Frontal cortex (tissue), 1 donor: ENCODE measurements around the gene MAP3K13. TPM values are rescaled to one million over a fixed set of nuclear protein-coding genes. Genes with fewer than 3 reads are reported as not detected.

Experiments used
- total RNA-seq: library from RNA; depleted of rRNA; stranded (reverse); fragments of >200 nt; gene quantifications from one replicate; pipeline ENCODE4 v1.2.3, GENCODE V29; 2014

The MAP3K13 gene
- total RNA-seq, 1 donor from 2014 or later, result 45.7 TPM

Other genes with a start within 250 kb of the MAP3K13 start
- 30.6 TPM for gene C3orf70, start 210.1 kb upstream of the MAP3K13 start, total RNA-seq
- gene EHHADH, start 109.1 kb upstream of the MAP3K13 start, total RNA-seq, result 1.2 TPM
- 10.2 TPM for gene TMEM41A, start 135.9 kb downstream of the MAP3K13 start, total RNA-seq
- not detected for gene LIPH, start 189.5 kb downstream of the MAP3K13 start, total RNA-seq
- gene SENP2, start 223.2 kb downstream of the MAP3K13 start, total RNA-seq, result 35.9 TPM